Tibial artery (tissue), 4 donors: ENCODE results near the gene FAM184A.

ENCODE experiments used
- DNase-seq, 2 donors: peaks; one replicate each; pipeline ENCODE4 v3.0.0-alpha.2; 2019
- H3K27ac ChIP-seq, 2 donors: fragments of 200-600 bp; sonication (generic) in 1 of 2; 1 replicate in 1 of 2; 2 replicates in 1 of 2; pipeline ENCODE4 v1.5.1; 2018 to 2019; ENCODE audit warnings: mild to moderate bottlenecking in 1 of 2
- H3K27me3 ChIP-seq, 2 donors: fragments of 200-600 bp; sonication (generic) in 1 of 2; one replicate each; pipeline versions ENCODE4 v1.5.1 to v1.6.0; 2016 to 2019
- H3K36me3 ChIP-seq, 3 donors: fragments of 200-600 bp; sonication (generic) in 2 of 3; one replicate each; pipeline ENCODE4 v1.5.1; 2016 to 2019; ENCODE audit warnings: mild to moderate bottlenecking in 2 of 3
- H3K4me1 ChIP-seq, 4 donors: fragments of 200-600 bp; sonication (generic) in 2 of 4; 1 replicate in 3 of 4; 2 replicates in 1 of 4; pipeline ENCODE4 v1.5.1; 2016 to 2019
- H3K4me3 ChIP-seq, 2 donors: fragments of 200-600 bp; sonication (generic) in 1 of 2; 1 replicate in 1 of 2; 2 replicates in 1 of 2; pipeline ENCODE4 v1.5.1; 2018 to 2019; ENCODE audit warnings: mild to moderate bottlenecking in 2 of 2
- H3K9me3 ChIP-seq, 3 donors: fragments of 200-600 bp; sonication (generic) in 1 of 3; one replicate each; pipeline ENCODE4 v1.5.1; 2016 to 2019
- intact Hi-C: fragments of 100-400 bp; cut with DNase I; formaldehyde crosslinking; loops from one replicate; pipeline ENCODE4 v1.15.0; 2023; ENCODE audit warnings: low total_unique reads
- TF ChIP-seq, protein P1 (sequence below), 2 experiments: fragments of 200-600 bp in 1 of 2; fragments of 450-650 bp in 1 of 2; IDR thresholded peaks; one replicate each; pipeline ENCODE4 v1.5.1; 2017 to 2019; ENCODE audit warnings: antibody characterized with exemption in 2 of 2, mild to moderate bottlenecking in 1 of 2, moderate library complexity in 1 of 2

The FAM184A gene

DNA sequence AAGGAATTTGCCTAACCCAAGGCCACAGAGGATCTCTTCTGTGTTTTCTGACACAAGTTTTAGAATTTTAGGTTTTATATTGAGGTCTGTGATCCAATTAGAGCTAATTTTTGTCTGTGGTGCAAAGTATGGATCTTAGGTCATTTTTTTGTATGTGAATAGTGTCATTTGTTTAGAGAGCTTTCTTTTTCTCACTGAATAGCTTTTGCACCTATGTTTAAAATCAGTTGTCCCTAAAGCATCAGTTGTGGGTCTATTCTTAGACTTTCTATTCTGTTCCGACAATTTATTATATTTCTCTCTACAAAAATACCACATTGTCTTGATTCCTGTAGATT, 143.2 kb downstream of the FAM184A start:
- intact Hi-C loops, result no loop called here
- DNase-seq, result no peak

DNA sequence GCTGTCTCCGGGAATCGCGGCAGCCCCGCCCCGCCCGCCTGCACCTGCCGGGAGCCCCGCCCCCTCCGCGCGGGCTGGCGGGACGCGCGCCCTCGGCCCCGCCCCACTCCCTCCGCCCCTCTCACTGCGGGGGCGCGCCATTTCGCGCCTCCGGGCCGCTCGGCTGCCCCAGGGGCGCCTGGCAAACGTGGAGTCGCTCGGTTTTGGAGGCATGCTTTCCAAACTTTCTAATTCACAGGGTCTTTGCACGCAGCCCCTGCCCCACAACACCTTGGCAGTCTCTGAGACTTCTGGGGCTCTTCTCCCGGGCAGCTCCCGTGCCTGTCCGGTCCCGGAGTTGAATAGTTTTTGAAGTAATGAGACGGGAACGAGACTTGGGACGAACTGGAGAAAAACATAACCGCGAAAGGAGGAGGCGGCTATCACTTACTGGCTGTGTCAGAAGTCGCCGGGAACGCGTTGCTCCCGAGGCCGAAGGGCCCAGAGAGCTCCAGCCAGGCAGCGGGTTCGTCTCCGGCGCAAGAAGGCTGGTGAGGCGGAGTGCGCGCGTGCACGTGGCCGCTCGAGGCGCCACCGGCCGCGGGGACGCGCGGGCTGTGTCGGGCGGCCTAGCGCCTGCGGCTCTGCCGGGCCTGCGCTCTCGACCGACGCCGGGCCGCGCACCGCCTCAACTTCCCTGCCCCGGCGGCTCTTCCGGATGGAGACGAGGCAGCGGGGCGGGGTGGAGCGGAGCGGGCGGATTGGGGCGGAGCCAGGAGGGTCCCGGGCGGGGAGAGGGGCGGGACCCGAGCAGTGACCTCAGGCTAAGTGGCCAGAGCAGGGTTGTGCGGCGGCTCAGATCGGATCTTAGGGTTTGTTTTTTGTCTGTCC, 143.8 kb downstream of the FAM184A start, which contains the start of gene MCM9:
Gene MCM9, minus strand, starts transcription at position 699 of the 870 bp plus-strand sequence. CDS start 3,436 bp downstream, outside the sequence.
- DNase-seq, result peak; percentile 79 to 91
- intact Hi-C loops, result loop anchor here (5.0 kb wide), 1 partner anchor 37 kb away; no protein-coding TSS in a partner anchor
- Histone ChIP-seq H3K36me3 (peaks cover 0 to 16% (median 9%) of the 10 kb centered on the region in 3 donors), H3K27me3 (no peaks in the 10 kb centered on the region), H3K27ac (peak within 1 kb of the TSS; percentile 90 to 96), H3K9me3 (no peaks in the 10 kb centered on the region), H3K4me3 (peak within 1 kb of the TSS; percentile 64 to 80), H3K4me1 (peaks cover 0 to 15% (median 7%) of the 10 kb centered on the region in 4 donors)
- TF ChIP-seq, protein P1, sequence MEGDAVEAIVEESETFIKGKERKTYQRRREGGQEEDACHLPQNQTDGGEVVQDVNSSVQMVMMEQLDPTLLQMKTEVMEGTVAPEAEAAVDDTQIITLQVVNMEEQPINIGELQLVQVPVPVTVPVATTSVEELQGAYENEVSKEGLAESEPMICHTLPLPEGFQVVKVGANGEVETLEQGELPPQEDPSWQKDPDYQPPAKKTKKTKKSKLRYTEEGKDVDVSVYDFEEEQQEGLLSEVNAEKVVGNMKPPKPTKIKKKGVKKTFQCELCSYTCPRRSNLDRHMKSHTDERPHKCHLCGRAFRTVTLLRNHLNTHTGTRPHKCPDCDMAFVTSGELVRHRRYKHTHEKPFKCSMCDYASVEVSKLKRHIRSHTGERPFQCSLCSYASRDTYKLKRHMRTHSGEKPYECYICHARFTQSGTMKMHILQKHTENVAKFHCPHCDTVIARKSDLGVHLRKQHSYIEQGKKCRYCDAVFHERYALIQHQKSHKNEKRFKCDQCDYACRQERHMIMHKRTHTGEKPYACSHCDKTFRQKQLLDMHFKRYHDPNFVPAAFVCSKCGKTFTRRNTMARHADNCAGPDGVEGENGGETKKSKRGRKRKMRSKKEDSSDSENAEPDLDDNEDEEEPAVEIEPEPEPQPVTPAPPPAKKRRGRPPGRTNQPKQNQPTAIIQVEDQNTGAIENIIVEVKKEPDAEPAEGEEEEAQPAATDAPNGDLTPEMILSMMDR (IDR thresholded peaks at IDR 0.05), result no peak

More for the DNA sequence above, 143.2 kb downstream of the FAM184A start:
- H3K27me3 ChIP-seq, result no peaks in the 10 kb centered on the region
- TF ChIP-seq, protein P1 (IDR thresholded peaks at IDR 0.05), result no peak
- H3K4me3 ChIP-seq, result peak overlapping the region; percentile 64 to 80
- H3K9me3 ChIP-seq, result no peaks in the 10 kb centered on the region
- H3K4me1 ChIP-seq, result peaks cover 0 to 15% (median 7%) of the 10 kb centered on the region in 4 donors
- peaks cover 0 to 16% (median 6%) of the 10 kb centered on the region in 3 donors for H3K36me3 ChIP-seq
- H3K27ac ChIP-seq, result peak overlapping the region; percentile 90 to 96

DNA sequence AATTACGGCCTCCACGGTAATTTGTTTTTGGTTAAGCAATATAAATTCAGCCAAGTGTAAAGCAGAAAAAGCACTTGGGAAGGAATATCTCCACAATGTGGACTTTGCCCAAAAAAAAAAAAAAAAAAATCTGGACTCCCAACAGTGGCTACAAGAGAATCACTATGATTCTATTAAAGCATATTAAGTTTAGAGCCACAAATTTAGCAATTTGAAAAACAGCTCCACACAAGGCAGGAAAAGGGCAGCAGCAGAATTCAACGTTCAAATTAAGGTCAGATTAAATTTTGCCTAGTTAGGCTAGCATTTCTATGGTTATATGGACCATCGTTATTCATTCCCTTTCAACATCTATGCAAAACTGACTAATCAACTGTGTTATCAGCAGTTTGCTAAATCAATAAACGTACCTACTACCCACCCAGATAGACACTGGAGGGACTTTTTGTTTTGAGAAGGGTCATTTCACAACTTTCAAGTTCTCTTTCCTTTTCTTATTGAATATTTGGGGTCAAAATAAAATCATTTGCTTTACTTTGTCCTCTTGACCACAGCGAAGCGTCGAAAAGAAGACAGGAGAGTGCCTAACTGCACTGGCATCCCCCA, 144.5 kb downstream of the FAM184A start:
- peaks cover 0 to 15% (median 7%) of the 10 kb centered on the region in 4 donors for H3K4me1 ChIP-seq
- DNase-seq, result no peak
- intact Hi-C loops, result loop anchor here (5.0 kb wide), 1 partner anchor 37 kb away; no protein-coding TSS in a partner anchor

DNA sequence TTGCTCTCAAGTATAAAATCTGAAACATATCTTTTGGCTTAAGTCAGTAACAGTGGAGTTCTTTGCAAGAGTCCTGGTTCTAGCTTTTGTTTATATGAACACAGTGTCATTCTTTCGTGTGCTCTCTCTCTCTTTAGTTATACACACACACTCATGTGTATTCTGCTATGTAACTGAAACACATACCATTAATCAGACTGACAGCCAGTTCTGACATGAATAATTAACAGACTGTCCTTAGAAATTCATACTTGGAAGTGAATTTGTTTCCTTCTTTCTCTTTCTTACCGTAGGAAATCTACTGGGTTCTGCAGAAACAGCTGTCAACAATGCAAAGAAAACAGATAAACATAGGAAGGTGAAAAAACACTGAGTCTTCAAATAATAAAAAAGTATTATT, 146.0 kb downstream of the FAM184A start:
- Histone ChIP-seq H3K4me1 (peaks cover 0 to 15% (median 7%) of the 10 kb centered on the region in 4 donors), H3K9me3 (no peaks in the 10 kb centered on the region), H3K27ac (no peak overlapping the region), H3K27me3 (no peaks in the 10 kb centered on the region), H3K36me3 (peaks cover 15 to 34% (median 16%) of the 10 kb centered on the region in 3 donors), H3K4me3 (no peak overlapping the region)
- TF ChIP-seq, protein P1 (IDR thresholded peaks at IDR 0.05), result no peak
- no peak for DNase-seq
- intact Hi-C loops, result loop anchor here (5.0 kb wide), 1 partner anchor 35 kb away; no protein-coding TSS in a partner anchor

More for the DNA sequence above, 144.5 kb downstream of the FAM184A start:
- peak overlapping the region; percentile 64 to 80 for H3K4me3 ChIP-seq
- H3K27me3 ChIP-seq, result no peaks in the 10 kb centered on the region
- H3K9me3 ChIP-seq, result no peaks in the 10 kb centered on the region
- peak overlapping the region; percentile 90 to 96 for H3K27ac ChIP-seq
- peaks cover under 1 to 18% (median 9%) of the 10 kb centered on the region in 3 donors for H3K36me3 ChIP-seq
- TF ChIP-seq, protein P1 (IDR thresholded peaks at IDR 0.05), result no peak

DNA sequence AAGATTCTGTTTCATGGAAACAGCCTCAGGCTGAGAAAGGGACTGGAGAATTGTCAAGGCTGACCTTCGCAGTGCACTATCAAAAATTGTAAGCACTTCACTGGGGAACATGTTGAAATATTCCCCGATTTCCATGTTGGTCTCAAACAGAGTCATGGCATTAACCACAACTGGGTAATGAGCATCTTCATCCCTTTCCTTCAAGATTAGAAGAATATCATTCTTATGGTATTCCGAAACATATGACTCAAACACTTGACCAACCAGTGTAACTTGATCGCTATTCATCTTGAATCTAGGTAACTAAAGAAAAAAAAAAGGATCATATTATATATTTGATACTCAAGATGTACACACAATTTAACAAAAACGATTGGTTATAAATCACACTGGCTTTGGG, 147.0 kb downstream of the FAM184A start:
- Histone ChIP-seq H3K4me1 (peaks cover 0 to 15% (median 7%) of the 10 kb centered on the region in 4 donors), H3K9me3 (no peaks in the 10 kb centered on the region), H3K27ac (no peak overlapping the region), H3K36me3 (peaks cover 15 to 42% (median 17%) of the 10 kb centered on the region in 3 donors), H3K27me3 (no peaks in the 10 kb centered on the region), H3K4me3 (no peak overlapping the region)
- TF ChIP-seq, protein P1 (IDR thresholded peaks at IDR 0.05), result no peak
- intact Hi-C loops, result loop anchor here (5.0 kb wide), 1 partner anchor 34 kb away; no protein-coding TSS in a partner anchor
- DNase-seq, result no peak
